HG03571 (cell line): ENCODE data around the gene BPIFA2.
"Not testable (repeated sequence)": the region's sequence is repeated elsewhere in the genome, so short reads cannot be mapped to it uniquely, and the experiment has no call there.

Source experiments
- ATAC-seq: cut with Tn5 transposase; IDR thresholded peaks from one replicate; pipeline ENCODE4 v1.9.1; 2021; ENCODE audit not compliant: unreplicated experiment

BPIFA2 gene, protein sequence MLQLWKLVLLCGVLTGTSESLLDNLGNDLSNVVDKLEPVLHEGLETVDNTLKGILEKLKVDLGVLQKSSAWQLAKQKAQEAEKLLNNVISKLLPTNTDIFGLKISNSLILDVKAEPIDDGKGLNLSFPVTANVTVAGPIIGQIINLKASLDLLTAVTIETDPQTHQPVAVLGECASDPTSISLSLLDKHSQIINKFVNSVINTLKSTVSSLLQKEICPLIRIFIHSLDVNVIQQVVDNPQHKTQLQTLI

GRCh38 chr20:33167859-33168258, at the start of gene BPIFA2:
TSS of gene BPIFA2 (plus strand) at chr20:33168159. CDS start at chr20:33169146, 987 bp downstream.
- ATAC-seq: no peak

GRCh38 chr20:33119725-33120720, 47.9 kb upstream of the BPIFA2 start:
- no peak for ATAC-seq

GRCh38 chr20:33120934-33121333, 47.0 kb upstream of the BPIFA2 start:
- ATAC-seq: no peak

- ATAC-seq: not testable (repeated sequence)
Observed at GRCh38 chr20:33122297-33122696, 45.7 kb upstream of the BPIFA2 start.

DNA sequence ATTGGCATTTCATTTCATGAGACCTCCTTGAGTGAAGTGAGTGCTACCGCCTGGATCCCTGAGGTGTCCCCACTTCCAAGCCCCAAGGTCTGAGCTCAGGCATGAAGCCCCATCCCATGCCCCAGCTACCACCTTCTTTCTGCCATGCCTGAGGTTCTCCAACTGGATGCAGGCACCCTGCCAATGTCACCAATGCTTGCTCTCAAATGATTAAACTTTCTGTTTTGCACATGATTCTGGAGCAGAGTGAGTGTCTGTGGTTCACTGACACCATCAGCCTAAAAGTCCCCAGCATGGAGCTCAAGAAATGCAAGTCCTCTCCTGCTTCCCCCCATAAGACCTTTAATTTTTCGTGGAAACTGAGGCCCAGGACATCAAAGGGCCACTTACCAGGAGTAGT, 43.7 kb upstream of the BPIFA2 start:
- no peak for ATAC-seq

DNA sequence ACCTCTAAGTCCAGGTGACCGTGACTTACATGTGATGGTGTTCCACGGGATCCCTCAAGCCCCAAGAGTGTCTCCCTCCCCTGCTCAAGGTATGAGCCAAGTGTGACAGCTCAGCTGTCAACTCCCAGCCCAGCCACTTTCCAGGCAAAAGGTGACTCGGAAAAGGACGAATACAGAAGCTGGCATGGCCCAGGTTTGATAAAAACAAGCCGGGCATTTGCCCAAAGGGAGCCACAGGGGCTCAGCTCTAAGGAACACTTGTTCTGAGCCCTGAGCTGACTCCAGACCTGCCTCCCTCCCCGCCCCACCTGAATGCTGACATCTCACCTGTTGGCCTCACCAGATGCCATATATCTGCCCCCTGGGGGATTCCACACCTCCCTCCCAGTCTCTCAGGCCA, 43.0 kb upstream of the BPIFA2 start:
- no peak for ATAC-seq

DNA sequence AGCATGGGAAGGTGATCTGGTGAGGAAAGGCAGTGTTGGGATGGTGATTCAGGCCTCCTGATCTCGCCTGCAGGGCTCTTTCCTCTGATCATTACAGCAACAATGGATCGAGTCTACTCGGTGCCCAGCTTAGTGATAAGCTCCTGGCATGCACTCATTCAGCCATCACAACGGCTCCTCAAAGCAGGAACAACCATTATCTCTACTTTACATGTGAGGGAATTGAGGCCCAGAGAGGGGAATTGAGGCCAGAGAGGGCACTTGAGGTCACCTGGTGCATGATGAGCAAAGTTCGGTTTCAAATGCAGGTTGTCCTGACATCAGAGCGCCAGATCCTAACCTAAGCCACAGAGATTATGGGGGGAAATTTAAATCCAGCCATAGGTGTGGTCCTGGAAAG, 42.0 kb upstream of the BPIFA2 start:
- ATAC-seq: no peak

GRCh38 chr20:33127422-33128097, 40.4 kb upstream of the BPIFA2 start:
- ATAC-seq: no peak

DNA sequence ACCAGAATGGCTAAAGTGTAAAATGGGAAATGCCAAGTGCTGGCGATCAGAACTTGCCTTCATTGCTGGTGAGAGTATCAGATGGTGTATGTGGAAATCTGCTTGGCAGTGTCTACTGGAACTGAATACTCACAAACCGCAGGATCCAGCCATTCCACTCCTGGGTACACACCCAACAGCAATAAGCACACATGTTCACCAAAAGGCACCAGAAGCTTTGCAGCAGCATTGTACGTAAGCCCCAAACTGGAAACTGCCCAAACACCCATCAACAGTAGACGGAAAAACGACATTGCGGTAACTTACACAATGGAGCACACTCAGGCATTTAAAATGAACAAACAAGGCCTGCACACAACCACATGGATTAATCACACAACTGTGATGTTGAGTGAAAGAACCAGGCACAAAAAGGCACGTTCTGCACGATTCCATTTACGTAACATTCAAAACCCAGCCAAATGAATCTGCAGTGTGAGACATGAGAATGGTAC, 37.3 kb upstream of the BPIFA2 start:
- no peak for ATAC-seq

DNA sequence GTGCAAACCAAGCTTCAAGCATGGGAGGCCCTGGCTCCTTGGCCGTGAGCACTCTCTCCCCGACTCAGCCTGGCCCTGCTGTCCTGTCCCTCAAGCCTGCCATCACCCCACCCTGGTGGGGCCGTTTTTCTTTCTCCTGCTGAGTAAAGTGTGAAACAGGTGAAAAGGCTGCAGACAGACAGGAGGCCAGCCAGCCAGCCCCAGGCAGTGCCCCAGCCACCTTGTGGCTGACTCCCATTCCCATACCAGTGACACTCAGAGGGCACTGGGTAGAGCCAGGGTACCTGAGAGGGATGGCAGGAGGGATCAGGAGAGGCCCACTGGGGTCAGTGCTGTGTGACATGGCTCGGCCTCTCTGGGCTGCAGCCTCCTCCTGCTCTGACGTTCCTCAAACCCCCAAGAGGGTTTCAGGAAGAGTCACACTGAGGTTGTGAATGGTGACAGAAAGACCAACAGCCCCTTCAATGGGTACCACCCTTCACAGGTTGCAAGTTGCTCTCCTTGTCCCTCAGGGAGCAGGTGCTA, 35.9 kb upstream of the BPIFA2 start:
- ATAC-seq: no peak

DNA sequence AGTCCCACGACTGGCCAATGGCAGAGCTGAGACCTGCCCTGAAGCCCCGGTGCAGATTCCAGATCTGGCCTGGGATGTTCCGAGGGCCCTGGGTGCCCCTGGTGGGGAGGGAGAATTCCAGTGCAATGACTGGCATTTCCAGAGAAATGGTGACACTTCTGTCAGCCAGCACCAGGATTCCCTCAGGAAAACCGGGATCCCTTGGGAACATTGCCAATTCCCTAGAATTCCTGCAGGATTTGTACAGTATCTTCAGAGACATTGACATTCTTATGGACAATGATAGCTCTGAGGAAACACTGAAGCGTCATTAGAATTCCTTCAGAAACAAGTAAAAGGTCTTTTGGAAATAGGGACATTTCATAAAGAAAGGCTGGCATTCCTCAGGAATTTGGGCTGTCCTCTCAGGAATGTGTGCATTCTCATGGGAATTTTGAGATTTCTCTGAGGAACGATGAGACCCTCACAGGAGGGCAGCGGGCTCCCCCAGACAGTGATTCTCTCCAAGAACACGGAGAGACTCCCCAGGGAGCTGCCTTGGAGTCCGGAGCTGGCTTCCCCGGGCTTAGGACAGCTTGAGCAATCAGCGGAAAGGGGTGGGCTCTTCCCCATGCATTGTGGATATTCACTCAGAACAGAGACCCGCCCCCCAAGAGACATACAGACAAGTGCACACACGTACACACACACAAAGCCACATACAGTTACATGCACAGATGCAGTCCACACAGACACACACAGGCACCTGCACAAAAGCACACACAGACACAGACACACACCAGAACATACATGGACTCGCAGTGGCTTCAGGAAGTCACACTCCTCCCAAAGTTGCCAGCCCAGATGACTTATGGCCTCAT, 35.2 kb upstream of the BPIFA2 start:
- ATAC-seq: no peak

- no peak for ATAC-seq
Observed at GRCh38 chr20:33133373-33133941, 34.5 kb upstream of the BPIFA2 start.

DNA sequence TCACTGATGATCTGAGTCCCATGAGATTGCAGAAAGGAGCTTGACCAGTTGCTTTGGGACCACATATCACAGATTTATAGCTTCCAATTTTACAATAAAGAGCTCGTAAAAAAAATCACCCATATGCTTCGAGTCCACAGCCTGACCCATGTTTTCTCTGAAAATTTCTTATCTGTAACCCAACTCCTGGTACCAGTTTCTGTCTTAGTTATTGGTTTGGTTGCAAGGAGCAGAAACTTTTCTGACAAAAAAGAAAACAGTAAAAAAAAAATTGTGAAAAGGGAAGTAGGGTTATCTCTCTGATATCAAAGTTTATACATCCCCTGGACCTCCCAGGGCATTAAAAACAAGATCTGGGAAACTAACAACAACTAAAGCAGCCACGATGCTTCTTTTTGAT, 30.8 kb upstream of the BPIFA2 start:
- ATAC-seq: no peak

DNA sequence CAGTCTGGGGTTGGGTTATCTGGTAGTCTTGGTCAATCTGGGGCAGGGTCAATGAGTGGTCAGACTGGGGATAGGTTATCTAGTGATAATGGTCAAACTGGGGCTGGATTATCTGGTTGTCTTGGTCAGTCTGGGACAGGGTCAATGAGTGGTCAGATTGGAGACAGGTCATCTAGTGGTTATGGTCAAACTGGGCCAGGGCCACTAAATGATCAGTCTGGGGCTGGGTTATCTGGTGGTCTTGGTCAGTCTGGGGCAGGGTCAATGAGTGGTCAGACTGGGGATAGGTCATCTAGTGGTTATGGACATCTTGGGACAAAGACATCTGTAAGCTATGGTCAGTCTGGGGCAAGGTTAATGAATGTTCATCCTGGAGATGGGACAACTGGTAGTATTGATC, 28.5 kb upstream of the BPIFA2 start:
- no peak for ATAC-seq

- no peak for ATAC-seq
Observed at GRCh38 chr20:33145521-33145920, 22.4 kb upstream of the BPIFA2 start.

DNA sequence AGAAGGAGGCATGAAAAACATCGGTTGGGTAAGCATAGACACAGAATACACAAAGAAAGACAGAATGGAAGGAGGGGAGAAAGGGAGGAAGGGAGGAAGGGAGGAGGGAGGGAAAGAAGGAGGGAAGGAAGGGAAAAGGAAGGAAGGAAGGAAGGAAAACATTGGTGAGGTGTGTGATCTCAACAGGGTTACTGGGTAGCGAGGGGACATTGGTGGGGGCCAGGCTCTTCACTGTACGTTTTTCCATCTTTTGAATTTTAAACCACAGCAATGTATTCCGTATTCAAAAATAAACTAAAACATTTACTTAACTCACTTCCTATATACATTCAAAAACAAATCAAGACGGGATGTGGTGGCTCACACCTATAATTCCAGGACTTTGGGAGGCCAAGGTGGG, 20.7 kb upstream of the BPIFA2 start:
- ATAC-seq: no peak

GRCh38 chr20:33148040-33148439, 19.9 kb upstream of the BPIFA2 start:
- ATAC-seq: no peak

GRCh38 chr20:33154252-33154651, 13.7 kb upstream of the BPIFA2 start:
- no peak for ATAC-seq

- no peak for ATAC-seq
Observed at GRCh38 chr20:33158637-33159385, 9.1 kb upstream of the BPIFA2 start.
